Measurements from ENCODE around the gene ASB15. TPM values are rescaled to one million over a fixed set of nuclear protein-coding genes. Genes with fewer than 3 reads are reported as not detected.

Gene ASB15
- polyA plus RNA-seq, 3 donors: not detected

GRCh38 chr7:123653162-123653561, 51.5 kb downstream of the ASB15 start:
- Histone ChIP-seq H3K4me3 (replicated peaks in 1 of 3; ENCODE audit: low read depth in 2 of 3, low read length in 3 of 3) (no peak overlapping the region), H3K79me2 (ENCODE audit: insufficient read depth, low read length) (no peaks in the 10 kb centered on the region), H3K27me3 (ENCODE audit: control insufficient read depth in 2 of 2, insufficient read depth in 2 of 2, low read length in 2 of 2) (no peaks in the 10 kb centered on the region), H3K27ac (ENCODE audit: low read depth in 1 of 2, low read length in 2 of 2) (no peak overlapping the region), H2AFZ (ENCODE audit: insufficient read depth, low read depth, low read length, poor library complexity, severe bottlenecking) (no peak overlapping the region), H3K4me2 (replicated peaks; ENCODE audit: extremely low read depth, low read length, poor library complexity, severe bottlenecking) (no peak overlapping the region), H3K36me3 (replicated peaks in 1 of 2; ENCODE audit: control insufficient read depth in 1 of 2, insufficient read depth in 2 of 2, low read length in 2 of 2) (no peaks in the 10 kb centered on the region), H3K9ac (ENCODE audit: insufficient read depth, low read length, poor library complexity, severe bottlenecking) (no peak overlapping the region), H3K9me3 (replicated peaks in 1 of 2; ENCODE audit: control insufficient read depth in 1 of 2, insufficient read depth in 1 of 2, low read length in 2 of 2) (no peaks in the 10 kb centered on the region), H4K20me1 (ENCODE audit: insufficient read depth, low read length) (no peaks in the 10 kb centered on the region), H3K4me1 (ENCODE audit: control insufficient read depth in 1 of 2, insufficient read depth in 2 of 2, low read length in 2 of 2) (no peaks in the 10 kb centered on the region)
- no peak for DNase-seq
- H3K9me3 Mint-ChIP-seq: peaks cover 0 to 2% (median 0%) of the 10 kb centered on the region in 7 donors
- H3K36me3 Mint-ChIP-seq: no peaks in the 10 kb centered on the region
- peaks cover 2 to 4% (median 3%) of the 10 kb centered on the region in 3 donors for H3K27me3 Mint-ChIP-seq (ENCODE audit: low read depth in 3 of 3)
- H3K4me3 Mint-ChIP-seq: no peak overlapping the region
- H3K4me1 Mint-ChIP-seq: no peaks in the 10 kb centered on the region
- no peak overlapping the region for H3K27ac Mint-ChIP-seq
- WGBS (ENCODE audit: insufficient coverage): 92% methylated on average over 2 of the region's 6 CpGs
- intact Hi-C loops (cut with micrococcal nuclease): no loop called here
- no peak for TF ChIP-seq CTCF (IDR thresholded peaks at IDR 0.05)

GRCh38 chr7:123655614-123656013, 54.0 kb downstream of the ASB15 start, which contains the start of gene LMOD2:
LMOD2 (plus strand) TSS chr7:123655866; CDS start chr7:123655964, 98 bp downstream.
- Histone ChIP-seq H4K20me1 (ENCODE audit: insufficient read depth, low read length) (no peaks in the 10 kb centered on the region), H3K4me3 (replicated peaks in 1 of 3; ENCODE audit: low read depth in 2 of 3, low read length in 3 of 3) (no peak within 1 kb of the TSS), H3K27ac (ENCODE audit: low read depth in 1 of 2, low read length in 2 of 2) (no peak within 1 kb of the TSS), H2AFZ (ENCODE audit: insufficient read depth, low read depth, low read length, poor library complexity, severe bottlenecking) (no peak within 1 kb of the TSS), H3K9ac (ENCODE audit: insufficient read depth, low read length, poor library complexity, severe bottlenecking) (no peak within 1 kb of the TSS), H3K79me2 (ENCODE audit: insufficient read depth, low read length) (no peaks in the 10 kb centered on the region), H3K4me1 (ENCODE audit: control insufficient read depth in 1 of 2, insufficient read depth in 2 of 2, low read length in 2 of 2) (no peaks in the 10 kb centered on the region), H3K36me3 (replicated peaks in 1 of 2; ENCODE audit: control insufficient read depth in 1 of 2, insufficient read depth in 2 of 2, low read length in 2 of 2) (no peaks in the 10 kb centered on the region), H3K27me3 (ENCODE audit: control insufficient read depth in 2 of 2, insufficient read depth in 2 of 2, low read length in 2 of 2) (no peaks in the 10 kb centered on the region), H3K9me3 (replicated peaks in 1 of 2; ENCODE audit: control insufficient read depth in 1 of 2, insufficient read depth in 1 of 2, low read length in 2 of 2) (no peaks in the 10 kb centered on the region), H3K4me2 (replicated peaks; ENCODE audit: extremely low read depth, low read length, poor library complexity, severe bottlenecking) (no peak within 1 kb of the TSS)
- H3K4me1 Mint-ChIP-seq: no peaks in the 10 kb centered on the region
- no peak within 1 kb of the TSS for H3K27ac Mint-ChIP-seq
- WGBS (ENCODE audit: insufficient coverage): 85% methylated on average over 6 of the region's 6 CpGs
- no peaks in the 10 kb centered on the region for H3K36me3 Mint-ChIP-seq
- intact Hi-C loops (cut with micrococcal nuclease): no loop called here
- peaks cover 0 to 3% (median 0%) of the 10 kb centered on the region in 7 donors for H3K9me3 Mint-ChIP-seq
- TF ChIP-seq CTCF (IDR thresholded peaks at IDR 0.05): no peak
- DNase-seq: no peak
- peaks cover 0 to 5% (median 2%) of the 10 kb centered on the region in 3 donors for H3K27me3 Mint-ChIP-seq (ENCODE audit: low read depth in 3 of 3)
- no peak within 1 kb of the TSS for H3K4me3 Mint-ChIP-seq

All from CD14-positive monocyte (primary cell).